ENCODE results near the gene ELOVL5. TPM values are rescaled to one million over a fixed set of nuclear protein-coding genes. Genes with fewer than 3 reads are reported as not detected.

Gene ELOVL5
- total RNA-seq, 4 donors from 2014 or later = 58.4 to 97.0 (median 69.7) TPM

GRCh38 chr6:53238311-53238710, 110.4 kb downstream of the ELOVL5 start:
- no peak for TF ChIP-seq POLR2A (IDR thresholded peaks at IDR 0.05)
- TF ChIP-seq EP300 (IDR thresholded peaks at IDR 0.05) = no peak
- TF ChIP-seq CTCF (IDR thresholded peaks at IDR 0.05) = no peak
- H3K27me3 ChIP-seq = no peaks in the 10 kb centered on the region
- 75 to 87% methylated on average over 3 of the region's 3 CpGs for WGBS, 2 donors
- no peak overlapping the region for H3K27ac ChIP-seq
- no peaks in the 10 kb centered on the region for H3K4me1 ChIP-seq
- no peak for DNase-seq (ENCODE audit: low spot score in 2 of 2)
- H3K9me3 ChIP-seq = no peaks in the 10 kb centered on the region
- no peak overlapping the region for H3K4me3 ChIP-seq
- H3K36me3 ChIP-seq = no peaks in the 10 kb centered on the region

DNA sequence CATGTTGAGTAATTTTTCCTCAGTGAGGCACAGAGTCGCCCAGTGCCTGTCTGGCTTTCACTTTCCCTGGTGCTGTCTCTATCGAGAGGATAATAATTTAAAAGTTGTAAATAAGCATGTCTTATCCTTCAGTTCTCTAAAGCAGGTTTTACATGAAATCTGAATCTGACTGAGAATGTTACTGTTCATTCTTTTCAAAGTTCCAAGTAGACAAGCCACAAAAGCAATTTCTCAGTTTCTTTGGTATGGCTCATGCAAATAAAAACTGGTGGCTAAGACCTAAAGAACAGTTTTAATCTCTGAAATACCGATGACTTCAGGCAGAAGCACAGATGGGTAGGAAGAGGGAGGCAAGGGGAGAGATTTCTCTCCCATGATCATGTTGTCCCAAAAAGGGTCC, 112.5 kb downstream of the ELOVL5 start:
- DNase-seq (ENCODE audit: low spot score in 2 of 2) = no peak
- 70 to 76% methylated on average over 3 of the region's 3 CpGs for WGBS, 2 donors
- no peaks in the 10 kb centered on the region for H3K4me1 ChIP-seq
- no peaks in the 10 kb centered on the region for H3K9me3 ChIP-seq
- no peak for TF ChIP-seq EP300 (IDR thresholded peaks at IDR 0.05)
- TF ChIP-seq CTCF (IDR thresholded peaks at IDR 0.05) = no peak
- TF ChIP-seq POLR2A (IDR thresholded peaks at IDR 0.05) = no peak
- H3K36me3 ChIP-seq = no peaks in the 10 kb centered on the region
- no peak overlapping the region for H3K27ac ChIP-seq
- peak overlapping the region in 1 of 4 donors; percentile 12 for H3K4me3 ChIP-seq
- H3K27me3 ChIP-seq = no peaks in the 10 kb centered on the region

GRCh38 chr6:53235508-53235907, 113.2 kb downstream of the ELOVL5 start:
- H3K9me3 ChIP-seq = no peaks in the 10 kb centered on the region
- no peak for TF ChIP-seq EP300 (IDR thresholded peaks at IDR 0.05)
- TF ChIP-seq POLR2A (IDR thresholded peaks at IDR 0.05) = no peak
- no peak overlapping the region for H3K4me3 ChIP-seq
- no peaks in the 10 kb centered on the region for H3K27me3 ChIP-seq
- H3K27ac ChIP-seq = no peak overlapping the region
- no peaks in the 10 kb centered on the region for H3K4me1 ChIP-seq
- 89 to 93% methylated on average over 5 of the region's 5 CpGs for WGBS, 2 donors
- no peaks in the 10 kb centered on the region for H3K36me3 ChIP-seq
- DNase-seq (ENCODE audit: low spot score in 2 of 2) = no peak

- H3K27me3 ChIP-seq = no peaks in the 10 kb centered on the region
- TF ChIP-seq EP300 (IDR thresholded peaks at IDR 0.05) (no peak), POLR2A (IDR thresholded peaks at IDR 0.05) (no peak), CTCF (IDR thresholded peaks at IDR 0.05) (no peak)
- DNase-seq (ENCODE audit: low spot score in 2 of 2) = no peak
- no peak overlapping the region for H3K27ac ChIP-seq
- H3K4me3 ChIP-seq = no peak overlapping the region
- no peaks in the 10 kb centered on the region for H3K9me3 ChIP-seq
- WGBS, 2 donors = 85% methylated on average over 4 of the region's 4 CpGs
- H3K36me3 ChIP-seq = no peaks in the 10 kb centered on the region
- H3K4me1 ChIP-seq = no peaks in the 10 kb centered on the region
These were observed 115.4 kb downstream of the ELOVL5 start for GRCh38 chr6:53233309-53233708.

- WGBS, 2 donors = 82 to 88% methylated on average over 10 of the region's 10 CpGs
- no peaks in the 10 kb centered on the region for H3K27me3 ChIP-seq
- DNase-seq (ENCODE audit: low spot score in 2 of 2) = no peak
- H3K36me3 ChIP-seq = no peaks in the 10 kb centered on the region
- H3K9me3 ChIP-seq = no peaks in the 10 kb centered on the region
- no peak for TF ChIP-seq CTCF (IDR thresholded peaks at IDR 0.05)
- TF ChIP-seq EP300 (IDR thresholded peaks at IDR 0.05) = no peak
- no peak for TF ChIP-seq POLR2A (IDR thresholded peaks at IDR 0.05)
- no peak overlapping the region for H3K27ac ChIP-seq
- no peaks in the 10 kb centered on the region for H3K4me1 ChIP-seq
- no peak overlapping the region for H3K4me3 ChIP-seq
These were observed 117.8 kb downstream of the ELOVL5 start for GRCh38 chr6:53230775-53231467.
